AG08395 (cell line): Measurements from ENCODE around the gene USP17L27.
"Not testable (repeated sequence)": the region's sequence is repeated elsewhere in the genome, so short reads cannot be mapped to it uniquely, and the experiment has no call there.

ENCODE experiments used
- DNase-seq: peaks from one replicate; pipeline ENCODE4 v3.0.0; 2012; ENCODE audit warnings: mixed read lengths, low spot score

Gene USP17L27

GRCh38 chr4:9343848-9344247 is at the start of gene USP17L27:
Gene USP17L27, plus strand, starts transcription at chr4:9344148. Its CDS starts 0 bp downstream, at chr4:9344148.
- not testable (repeated sequence) for DNase-seq

GRCh38 chr4:9324191-9324590 is 19.8 kb upstream of the USP17L27 start:
- DNase-seq: not testable (repeated sequence)

GRCh38 chr4:9324865-9325264 is 19.1 kb upstream of the USP17L27 start, which contains the start of gene USP17L24:
Gene USP17L24, plus strand, starts transcription at chr4:9325165. Its CDS starts 0 bp downstream, at chr4:9325165.
- not testable (repeated sequence) for DNase-seq

GRCh38 chr4:9329611-9330010 is 14.3 kb upstream of the USP17L27 start, which contains the start of gene USP17L25:
Gene USP17L25, plus strand, starts transcription at chr4:9329911. Its CDS starts 0 bp downstream, at chr4:9329911.
- DNase-seq: not testable (repeated sequence)

- not testable (repeated sequence) for DNase-seq
Observed at GRCh38 chr4:9334358-9334757, 9.6 kb upstream of the USP17L27 start, which contains the start of gene USP17L26. Gene USP17L26, plus strand, starts transcription at chr4:9334658. Its CDS starts 0 bp downstream, at chr4:9334658.

- DNase-seq: not testable (repeated sequence)
Observed at GRCh38 chr4:9339103-9339502, 4.8 kb upstream of the USP17L27 start, which contains the start of gene USP17L5. Gene USP17L5, plus strand, starts transcription at chr4:9339403. Its CDS starts 0 bp downstream, at chr4:9339403.

- not testable (repeated sequence) for DNase-seq
Observed at GRCh38 chr4:9348593-9348992, 4.6 kb downstream of the USP17L27 start, which contains the start of gene USP17L28. Gene USP17L28, plus strand, starts transcription at chr4:9348893. Its CDS starts 0 bp downstream, at chr4:9348893.

GRCh38 chr4:9350866-9351265 is 6.9 kb downstream of the USP17L27 start:
- not testable (repeated sequence) for DNase-seq

GRCh38 chr4:9353338-9353737 is 9.4 kb downstream of the USP17L27 start, which contains the start of gene USP17L29:
Gene USP17L29, plus strand, starts transcription at chr4:9353638. Its CDS starts 0 bp downstream, at chr4:9353638.
- not testable (repeated sequence) for DNase-seq

GRCh38 chr4:9362829-9363228 is 18.9 kb downstream of the USP17L27 start, which contains the start of gene USP17L30:
Gene USP17L30, plus strand, starts transcription at chr4:9363129. Its CDS starts 0 bp downstream, at chr4:9363129.
- not testable (repeated sequence) for DNase-seq

- not testable (repeated sequence) for DNase-seq
Observed at GRCh38 chr4:9379881-9380280, 35.9 kb downstream of the USP17L27 start.

GRCh38 chr4:9381012-9381534 is 37.1 kb downstream of the USP17L27 start:
- DNase-seq: not testable (repeated sequence)

- no peak for DNase-seq
Observed at GRCh38 chr4:9384126-9384525, 40.2 kb downstream of the USP17L27 start.

GRCh38 chr4:9389001-9389400 is 45.1 kb downstream of the USP17L27 start:
- DNase-seq: not testable (repeated sequence)
